SU-DHL-6 (cell line): ENCODE data around the gene CHD3.

Source experiments
- H2AFZ ChIP-seq: fragments of 200-600 bp; sonication (generic); 2 replicates; pipeline ENCODE4 v1.6.1; 2014; ENCODE audit warnings: low read depth, mild to moderate bottlenecking, moderate library complexity, mixed read lengths, antibody characterized with exemption, low read length; ENCODE audit not compliant: severe bottlenecking
- H3F3A ChIP-seq: fragments of 200-600 bp; shearing (Covaris generic); 2 replicates; pipeline ENCODE4 v1.6.0; 2016; ENCODE audit warnings: antibody characterized with exemption, mild to moderate bottlenecking; ENCODE audit not compliant: insufficient read depth
- H3K27ac ChIP-seq: fragments of 200-600 bp; sonication (generic); 2 replicates; pipeline ENCODE4 v1.5.1; 2016; ENCODE audit warnings: low read depth, mild to moderate bottlenecking, low read length, moderate library complexity, mixed read lengths
- H3K27me3 ChIP-seq: fragments of 200-600 bp; sonication (generic), shearing (Covaris generic); 2 replicates; pipeline ENCODE4 v1.6.0; 2014; ENCODE audit warnings: mild to moderate bottlenecking, low read length
- H3K36me3 ChIP-seq: fragments of 200-600 bp; sonication (generic); 2 replicates; pipeline ENCODE4 v1.6.1; 2014; ENCODE audit warnings: mild to moderate bottlenecking, low read length, mixed read lengths
- H3K4me2 ChIP-seq: fragments of 300-600, 200-600 bp; shearing (Covaris generic), sonication (generic); 2 replicates; pipeline ENCODE4 v1.6.0; 2014; ENCODE audit warnings: low read length, low read depth, mild to moderate bottlenecking; ENCODE audit not compliant: poor library complexity, severe bottlenecking
- H3K4me3 ChIP-seq: fragments of 200-600 bp; sonication (generic); 2 replicates; pipeline ENCODE4 v1.5.1; 2014; ENCODE audit warnings: antibody characterized with exemption, low read length, mild to moderate bottlenecking, mixed read lengths; ENCODE audit not compliant: insufficient read depth, poor library complexity, severe bottlenecking
- H3K79me2 ChIP-seq: fragments of 200-600 bp; sonication (generic); 2 replicates; pipeline ENCODE4 v1.6.1; 2014; ENCODE audit warnings: mild to moderate bottlenecking, low read length, moderate library complexity; ENCODE audit not compliant: insufficient read depth
- H3K9ac ChIP-seq: fragments of 200-600 bp; sonication (generic); 2 replicates; pipeline ENCODE4 v1.7.0; 2014; ENCODE audit warnings: mild to moderate bottlenecking, low read length
- H3K9me2 ChIP-seq: fragments of 200-600 bp; sonication (generic); replicated peaks from 2 replicates; pipeline ENCODE4 v1.6.1; 2014; ENCODE audit warnings: low read length; ENCODE audit not compliant: insufficient read depth
- H3K9me3 ChIP-seq: fragments of 200-600 bp; sonication (generic); 2 replicates; pipeline ENCODE4 v1.6.1; 2014; ENCODE audit warnings: low read length, mixed read lengths; ENCODE audit not compliant: insufficient read depth
- H4K20me1 ChIP-seq: fragments of 200-600 bp; sonication (generic); 2 replicates; pipeline ENCODE4 v1.6.1; 2014; ENCODE audit warnings: low read depth, mild to moderate bottlenecking, antibody characterized with exemption, low read length, moderate library complexity, mixed read lengths
- EZH2phosphoT487 ChIP-seq: fragments of 200-600 bp; sonication (generic), shearing (Covaris generic); conservative IDR thresholded peaks from 2 replicates; pipeline ENCODE4 v1.6.1; 2018; ENCODE audit warnings: mild to moderate bottlenecking, antibody characterized with exemption, low read length, moderate library complexity, mixed read lengths
- TF ChIP-seq, protein P1 (sequence below): fragments of 200-600 bp; sonication (generic); IDR thresholded peaks from one replicate; pipeline ENCODE4 v1.5.1; 2017; ENCODE audit warnings: antibody characterized with exemption, mild to moderate bottlenecking, low read length, moderate library complexity; ENCODE audit not compliant: insufficient read depth, poor library complexity, severe bottlenecking

Gene CHD3

DNA sequence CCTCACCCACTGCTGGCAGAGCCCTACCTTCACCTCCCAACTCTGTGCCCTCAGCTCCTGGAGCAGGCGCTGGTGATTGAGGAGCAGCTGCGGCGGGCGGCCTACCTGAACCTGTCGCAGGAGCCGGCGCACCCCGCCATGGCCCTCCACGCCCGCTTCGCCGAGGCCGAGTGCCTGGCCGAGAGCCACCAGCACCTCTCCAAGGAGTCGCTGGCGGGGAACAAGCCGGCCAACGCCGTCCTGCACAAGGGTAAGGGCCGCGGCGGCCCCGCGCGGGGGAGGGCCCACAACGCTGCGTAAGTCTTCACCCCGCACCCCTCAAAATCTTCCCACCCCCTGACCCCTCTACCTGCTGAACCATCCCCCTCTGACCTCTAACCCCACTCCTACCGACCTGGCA, 20.5 kb downstream of the CHD3 start:
- H2AFZ ChIP-seq: no peak overlapping the region
- peaks cover 11% of the 10 kb centered on the region for H3F3A ChIP-seq
- H3K9me3 ChIP-seq: no peaks in the 10 kb centered on the region
- no peaks in the 10 kb centered on the region for H4K20me1 ChIP-seq
- H3K4me2 ChIP-seq: no peak overlapping the region
- H3K27ac ChIP-seq: no peak overlapping the region
- H3K9ac ChIP-seq: no peak overlapping the region
- H3K36me3 ChIP-seq: peaks cover 5% of the 10 kb centered on the region
- TF ChIP-seq EZH2phosphoT487: no peak
- TF ChIP-seq, protein P1, sequence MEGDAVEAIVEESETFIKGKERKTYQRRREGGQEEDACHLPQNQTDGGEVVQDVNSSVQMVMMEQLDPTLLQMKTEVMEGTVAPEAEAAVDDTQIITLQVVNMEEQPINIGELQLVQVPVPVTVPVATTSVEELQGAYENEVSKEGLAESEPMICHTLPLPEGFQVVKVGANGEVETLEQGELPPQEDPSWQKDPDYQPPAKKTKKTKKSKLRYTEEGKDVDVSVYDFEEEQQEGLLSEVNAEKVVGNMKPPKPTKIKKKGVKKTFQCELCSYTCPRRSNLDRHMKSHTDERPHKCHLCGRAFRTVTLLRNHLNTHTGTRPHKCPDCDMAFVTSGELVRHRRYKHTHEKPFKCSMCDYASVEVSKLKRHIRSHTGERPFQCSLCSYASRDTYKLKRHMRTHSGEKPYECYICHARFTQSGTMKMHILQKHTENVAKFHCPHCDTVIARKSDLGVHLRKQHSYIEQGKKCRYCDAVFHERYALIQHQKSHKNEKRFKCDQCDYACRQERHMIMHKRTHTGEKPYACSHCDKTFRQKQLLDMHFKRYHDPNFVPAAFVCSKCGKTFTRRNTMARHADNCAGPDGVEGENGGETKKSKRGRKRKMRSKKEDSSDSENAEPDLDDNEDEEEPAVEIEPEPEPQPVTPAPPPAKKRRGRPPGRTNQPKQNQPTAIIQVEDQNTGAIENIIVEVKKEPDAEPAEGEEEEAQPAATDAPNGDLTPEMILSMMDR: no peak
- H3K79me2 ChIP-seq: no peaks in the 10 kb centered on the region
- H3K9me2 ChIP-seq: no peaks in the 10 kb centered on the region
- no peaks in the 10 kb centered on the region for H3K27me3 ChIP-seq
- no peak overlapping the region for H3K4me3 ChIP-seq

- TF ChIP-seq, protein P1: no peak
- no peak for TF ChIP-seq EZH2phosphoT487
- Histone ChIP-seq H4K20me1 (no peaks in the 10 kb centered on the region), H3K9me3 (no peaks in the 10 kb centered on the region), H3F3A (peaks cover 11% of the 10 kb centered on the region), H3K27ac (no peak overlapping the region), H3K79me2 (peaks cover 6% of the 10 kb centered on the region; the same call in 1 of the 2 replicates), H3K4me3 (no peak overlapping the region), H3K27me3 (no peaks in the 10 kb centered on the region), H3K36me3 (peaks cover 3% of the 10 kb centered on the region), H3K9me2 (no peaks in the 10 kb centered on the region), H3K4me2 (no peak overlapping the region), H2AFZ (no peak overlapping the region), H3K9ac (no peak overlapping the region)
Measured at GRCh38 chr17:7910281-7910680, 21.7 kb downstream of the CHD3 start.

- Histone ChIP-seq H3K36me3 (no peaks in the 10 kb centered on the region), H4K20me1 (no peaks in the 10 kb centered on the region), H3K9ac (no peak overlapping the region), H3K9me2 (no peaks in the 10 kb centered on the region), H3K27ac (no peak overlapping the region), H3K27me3 (no peaks in the 10 kb centered on the region), H3K4me3 (no peak overlapping the region), H3F3A (peaks cover 11% of the 10 kb centered on the region), H3K9me3 (no peaks in the 10 kb centered on the region), H3K79me2 (peaks cover 6% of the 10 kb centered on the region; the same call in 1 of the 2 replicates), H3K4me2 (no peak overlapping the region), H2AFZ (no peak overlapping the region)
- no peak for TF ChIP-seq EZH2phosphoT487
- TF ChIP-seq, protein P1: no peak
Measured at GRCh38 chr17:7910711-7911110, 22.1 kb downstream of the CHD3 start.
